ENCODE data around the gene PCDH7.

Gene PCDH7

DNA sequence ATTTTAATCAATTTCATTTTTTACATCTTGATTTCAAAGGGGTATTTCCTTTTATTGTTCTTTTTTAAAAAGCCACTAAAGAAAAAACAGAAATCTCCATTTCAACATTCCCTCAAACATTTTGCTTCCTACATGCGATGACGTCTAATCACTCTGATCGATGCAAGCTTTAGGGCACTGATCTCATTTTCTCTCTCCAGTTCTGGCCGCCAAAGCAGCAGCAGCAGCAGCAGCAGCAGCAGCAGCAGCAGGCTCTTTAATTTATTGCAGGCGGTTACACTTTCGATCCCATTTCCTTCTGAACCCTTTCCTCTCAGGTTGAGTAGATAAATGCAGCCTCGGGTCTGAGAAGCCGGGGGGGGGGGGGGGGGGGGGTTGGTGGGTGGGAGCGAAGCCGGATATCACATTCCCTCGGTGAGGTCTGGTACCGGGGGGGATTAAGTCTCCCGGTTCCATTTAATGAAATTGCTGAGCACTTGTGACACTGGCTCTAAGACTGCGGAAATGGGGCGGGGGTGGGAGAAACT lies 3.4 kb upstream of the PCDH7 start:
- TF ChIP-seq, protein P1, sequence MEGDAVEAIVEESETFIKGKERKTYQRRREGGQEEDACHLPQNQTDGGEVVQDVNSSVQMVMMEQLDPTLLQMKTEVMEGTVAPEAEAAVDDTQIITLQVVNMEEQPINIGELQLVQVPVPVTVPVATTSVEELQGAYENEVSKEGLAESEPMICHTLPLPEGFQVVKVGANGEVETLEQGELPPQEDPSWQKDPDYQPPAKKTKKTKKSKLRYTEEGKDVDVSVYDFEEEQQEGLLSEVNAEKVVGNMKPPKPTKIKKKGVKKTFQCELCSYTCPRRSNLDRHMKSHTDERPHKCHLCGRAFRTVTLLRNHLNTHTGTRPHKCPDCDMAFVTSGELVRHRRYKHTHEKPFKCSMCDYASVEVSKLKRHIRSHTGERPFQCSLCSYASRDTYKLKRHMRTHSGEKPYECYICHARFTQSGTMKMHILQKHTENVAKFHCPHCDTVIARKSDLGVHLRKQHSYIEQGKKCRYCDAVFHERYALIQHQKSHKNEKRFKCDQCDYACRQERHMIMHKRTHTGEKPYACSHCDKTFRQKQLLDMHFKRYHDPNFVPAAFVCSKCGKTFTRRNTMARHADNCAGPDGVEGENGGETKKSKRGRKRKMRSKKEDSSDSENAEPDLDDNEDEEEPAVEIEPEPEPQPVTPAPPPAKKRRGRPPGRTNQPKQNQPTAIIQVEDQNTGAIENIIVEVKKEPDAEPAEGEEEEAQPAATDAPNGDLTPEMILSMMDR (conservative IDR thresholded peaks at IDR 0.05; ENCODE audit: low read depth, low read length) = no peak
- peak; percentile 49 for DNase-seq (ENCODE audit: low read depth)
- H3K4me3 ChIP-seq (ENCODE audit: low read depth, low read length) = peak overlapping the region; percentile 70

DNA sequence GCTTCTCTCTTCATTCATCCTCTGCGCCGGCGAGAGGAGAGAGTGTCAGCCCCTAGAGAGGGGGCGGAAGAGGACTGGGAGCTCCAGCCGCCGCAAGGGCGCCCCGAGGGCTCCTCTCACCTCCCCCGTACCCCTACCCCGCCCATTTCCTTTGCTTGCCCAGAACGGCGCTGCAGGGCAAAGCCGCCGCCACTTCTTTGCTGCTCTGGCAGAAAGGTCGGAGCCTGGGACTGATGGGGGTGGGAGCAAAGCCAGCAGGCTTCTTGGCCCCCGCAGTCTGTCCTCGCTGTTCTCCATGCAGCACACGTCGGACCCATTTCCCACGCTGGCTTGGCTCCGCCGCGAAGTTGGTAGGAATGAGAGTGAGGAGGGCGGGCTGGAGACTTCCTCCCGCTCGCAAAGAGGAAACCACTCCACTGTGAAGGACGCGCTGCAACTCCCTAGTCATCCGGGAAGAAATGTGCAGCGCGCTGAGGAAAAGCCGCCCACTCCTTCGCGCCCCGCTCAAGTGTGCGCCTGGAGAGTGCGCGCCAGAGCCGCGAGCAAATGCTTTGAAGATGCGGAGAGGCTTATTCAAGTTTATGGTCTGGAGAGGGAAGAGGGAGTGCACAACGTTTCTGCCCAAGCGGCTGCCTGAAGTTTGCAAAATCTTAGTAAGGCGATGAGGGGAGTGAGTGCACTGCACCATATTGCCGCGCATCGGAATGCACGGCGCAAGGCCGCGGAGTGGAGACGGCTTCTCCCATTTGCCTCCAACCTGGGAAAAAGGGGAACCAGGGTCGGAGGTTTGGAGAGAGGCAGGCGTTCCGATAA lies 2.8 kb upstream of the PCDH7 start:
- peak overlapping the region; percentile 70 for H3K4me3 ChIP-seq (ENCODE audit: low read depth, low read length)
- TF ChIP-seq, protein P1 (conservative IDR thresholded peaks at IDR 0.05; ENCODE audit: low read depth, low read length) = no peak
- DNase-seq (ENCODE audit: low read depth) = peak; percentile 70

DNA sequence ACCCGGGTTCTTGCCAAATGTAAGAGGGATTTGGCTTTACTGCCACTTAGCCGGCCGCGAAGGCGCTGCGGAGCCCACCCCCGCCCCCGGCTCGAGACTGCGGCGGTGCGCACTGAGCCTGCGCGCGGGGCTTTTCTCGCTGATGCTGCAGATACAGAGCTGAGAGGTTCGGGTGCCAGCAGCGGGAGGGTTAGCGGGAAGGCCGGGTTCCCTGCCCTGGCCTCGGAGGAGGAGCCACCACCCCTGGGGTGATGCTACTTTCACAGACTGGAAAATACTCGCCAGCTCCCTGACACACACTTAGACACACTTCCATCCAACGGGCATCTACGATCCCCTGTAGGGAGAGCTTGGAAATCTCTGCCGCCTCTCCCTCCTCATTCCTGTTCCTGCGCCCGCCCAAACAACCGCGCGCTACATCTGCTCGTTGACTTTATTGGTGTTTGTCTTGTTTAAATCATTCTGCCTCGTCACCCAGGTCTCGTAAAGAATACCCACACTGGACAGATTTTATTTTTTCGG lies 2.1 kb upstream of the PCDH7 start:
- DNase-seq (ENCODE audit: low read depth) = peak; percentile 46
- TF ChIP-seq, protein P1 (conservative IDR thresholded peaks at IDR 0.05; ENCODE audit: low read depth, low read length) = no peak
- H3K4me3 ChIP-seq (ENCODE audit: low read depth, low read length) = peak overlapping the region; percentile 70

DNA sequence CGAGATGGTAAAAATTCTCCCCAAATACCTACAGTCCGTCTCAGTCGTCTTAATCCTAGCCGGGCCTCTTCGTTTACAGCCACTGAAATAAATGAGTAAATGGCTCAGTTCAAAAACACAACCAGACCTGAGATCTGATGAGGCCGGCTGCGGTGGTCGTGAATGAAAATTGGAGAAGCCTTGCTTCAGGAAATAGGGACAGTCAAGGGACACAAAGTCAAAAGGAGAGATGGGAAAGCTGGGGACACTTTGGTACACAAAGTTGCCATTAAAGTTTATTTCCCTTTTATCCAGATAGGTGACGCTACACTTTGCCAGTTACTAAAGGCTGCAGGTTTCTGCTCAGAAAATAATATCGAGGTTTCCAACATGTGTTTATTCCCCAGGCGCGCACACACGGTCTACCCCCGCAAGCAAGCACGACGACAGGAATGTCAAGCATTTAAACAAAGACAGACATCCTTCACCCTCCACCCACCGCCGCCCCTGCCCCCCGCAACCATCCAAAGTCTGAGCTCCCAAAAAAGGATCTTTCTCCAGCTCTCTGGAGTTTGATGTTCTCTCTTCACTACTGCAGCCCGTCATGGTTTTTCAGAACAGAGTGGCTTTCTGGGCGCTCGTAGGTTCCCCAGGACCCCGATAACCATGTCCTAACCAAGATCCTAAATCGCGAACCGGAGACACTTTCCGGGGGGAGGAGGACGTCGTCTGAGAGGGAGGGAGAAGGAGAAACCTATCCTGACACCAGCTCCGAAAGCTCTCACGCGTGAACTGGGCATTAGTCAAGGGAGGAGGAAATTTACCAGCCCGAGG lies 1.3 kb upstream of the PCDH7 start:
- peak overlapping the region; percentile 70 for H3K4me3 ChIP-seq (ENCODE audit: low read depth, low read length)
- peak; percentile 60 for DNase-seq (ENCODE audit: low read depth)
- TF ChIP-seq, protein P1 (conservative IDR thresholded peaks at IDR 0.05; ENCODE audit: low read depth, low read length) = peak; percentile 41

DNA sequence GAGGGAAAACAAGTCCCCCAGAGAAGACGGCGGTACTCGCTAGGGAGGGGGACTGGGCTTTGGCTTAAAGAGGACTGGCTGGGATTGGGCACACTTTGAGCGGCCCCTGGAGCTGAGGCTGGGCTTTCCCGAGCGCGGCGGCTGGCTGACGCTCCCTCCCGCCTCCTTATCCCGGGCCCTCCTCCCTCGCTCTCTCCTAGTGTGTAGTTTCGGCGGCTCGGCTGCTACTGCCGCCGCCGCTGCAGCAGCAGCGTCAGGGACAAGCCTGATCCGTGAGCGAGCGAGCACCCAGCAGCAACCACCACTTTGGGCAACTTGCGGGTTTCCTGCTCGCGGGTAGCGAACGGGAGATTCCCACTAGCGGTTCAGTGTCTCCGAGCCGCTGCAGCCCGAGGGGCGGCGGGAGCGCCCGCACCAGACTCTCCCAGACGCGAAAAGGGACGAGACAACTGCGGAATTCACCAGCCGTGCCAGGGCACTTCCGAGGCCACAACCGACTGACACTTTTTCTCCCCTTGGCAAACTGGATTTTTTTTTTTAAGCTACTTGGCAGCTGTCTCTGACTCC lies 632 bp upstream of the PCDH7 start:
- H3K4me3 ChIP-seq (ENCODE audit: low read depth, low read length) = peak overlapping the region; percentile 70
- TF ChIP-seq, protein P1 (conservative IDR thresholded peaks at IDR 0.05; ENCODE audit: low read depth, low read length) = no peak
- peak; percentile 58 for DNase-seq (ENCODE audit: low read depth)

DNA sequence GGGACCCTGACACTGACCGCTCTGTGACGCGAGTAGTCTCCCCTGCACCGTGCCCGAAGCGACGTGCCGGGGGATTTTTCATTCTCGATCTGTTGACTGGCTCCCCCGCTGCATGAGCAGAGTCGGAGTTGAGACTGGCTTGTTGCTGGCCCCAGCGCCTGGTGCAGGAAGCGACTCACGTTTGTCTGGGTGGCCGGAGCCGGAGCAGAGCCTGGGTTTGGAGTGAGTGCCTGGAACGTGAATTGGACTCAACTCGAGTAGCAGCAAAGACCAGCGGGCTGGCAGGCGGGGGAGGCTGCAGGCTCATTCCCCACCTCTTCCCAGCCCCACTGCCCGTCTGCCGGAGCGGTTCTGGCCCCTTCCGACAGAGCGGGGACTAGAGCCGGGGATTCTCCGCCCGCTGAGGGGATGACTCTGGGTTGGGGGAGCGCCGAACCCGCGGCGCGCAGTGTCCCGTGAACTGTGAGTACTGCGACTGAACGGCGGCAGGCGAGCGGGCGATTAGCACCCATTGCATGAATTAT lies 554 bp downstream of the PCDH7 start:
- peak overlapping the region; percentile 70 for H3K4me3 ChIP-seq (ENCODE audit: low read depth, low read length)
- DNase-seq (ENCODE audit: low read depth) = peak; percentile 44
- TF ChIP-seq, protein P1 (conservative IDR thresholded peaks at IDR 0.05; ENCODE audit: low read depth, low read length) = no peak
